Loucy (cell line): ENCODE data around the gene CLTB.

Source experiments
- H2AFZ ChIP-seq: fragments of 200-600 bp; sonication (generic); 2 replicates; pipeline ENCODE4 v1.6.0; 2016; ENCODE audit warnings: antibody characterized with exemption, mild to moderate bottlenecking, low read length, moderate library complexity
- H3F3A ChIP-seq: fragments of 200-600 bp; 2 replicates; pipeline ENCODE4 v1.6.0; 2016; ENCODE audit warnings: antibody characterized with exemption, low read depth, mild to moderate bottlenecking
- H3K27me3 ChIP-seq: fragments of 200-600 bp; sonication (generic); 2 replicates; pipeline ENCODE4 v1.6.1; 2014; ENCODE audit warnings: low read length, mild to moderate bottlenecking; ENCODE audit not compliant: insufficient read depth, poor library complexity, severe bottlenecking
- H3K36me3 ChIP-seq: fragments of 200-600 bp; sonication (generic); 2 replicates; pipeline ENCODE4 v1.6.1; 2016; ENCODE audit warnings: low read length; ENCODE audit not compliant: insufficient read depth
- H3K4me1 ChIP-seq: fragments of 200-600 bp; sonication (generic); 2 replicates; pipeline ENCODE4 v1.5.1; 2014; ENCODE audit warnings: low read length, mild to moderate bottlenecking; ENCODE audit not compliant: insufficient read depth, poor library complexity, severe bottlenecking
- H3K4me2 ChIP-seq: fragments of 200-600 bp; sonication (generic); 2 replicates; pipeline ENCODE4 v1.6.0; 2014; ENCODE audit warnings: antibody characterized with exemption, low read length, low read depth, mild to moderate bottlenecking; ENCODE audit not compliant: poor library complexity, severe bottlenecking
- H3K4me3 ChIP-seq: fragments of 200-600 bp; sonication (generic); 2 replicates; pipeline ENCODE4 v1.5.1; 2014; ENCODE audit warnings: low read length, mild to moderate bottlenecking, mixed read lengths; ENCODE audit not compliant: poor library complexity, severe bottlenecking
- H3K79me2 ChIP-seq: fragments of 200-600 bp; sonication (generic); 2 replicates; pipeline ENCODE4 v1.6.1; 2014; ENCODE audit warnings: low read length; ENCODE audit not compliant: insufficient read depth
- H3K9ac ChIP-seq: fragments of 200-600 bp; sonication (generic); 2 replicates; pipeline ENCODE4 v1.6.0; 2014; ENCODE audit warnings: mild to moderate bottlenecking, low read depth, low read length, moderate library complexity; ENCODE audit not compliant: poor library complexity, severe bottlenecking
- H3K9me2 ChIP-seq: fragments of 200-600 bp; sonication (generic); replicated peaks from 2 replicates; pipeline ENCODE4 v1.6.1; 2016; ENCODE audit warnings: low read depth, low read length, mixed read lengths
- H3K9me3 ChIP-seq: fragments of 200-600 bp; sonication (generic); 2 replicates; pipeline ENCODE4 v1.6.1; 2014; ENCODE audit warnings: mild to moderate bottlenecking, antibody characterized with exemption, low read length, low read depth; ENCODE audit not compliant: insufficient read depth
- H4K20me1 ChIP-seq: fragments of 200-600 bp; sonication (generic); 2 replicates; pipeline ENCODE4 v1.6.0; 2014; ENCODE audit warnings: antibody characterized with exemption, low read length, mild to moderate bottlenecking; ENCODE audit not compliant: insufficient read depth, poor library complexity, severe bottlenecking
- EZH2phosphoT487 ChIP-seq: fragments of 200-600 bp; IDR thresholded peaks from 2 replicates; pipeline ENCODE4 v1.6.1; 2018; ENCODE audit warnings: antibody characterized with exemption, mild to moderate bottlenecking, moderate library complexity, borderline replicate concordance
- TF ChIP-seq, protein P1 (sequence below): fragments of 200-600 bp; sonication (generic); conservative IDR thresholded peaks from 2 replicates; pipeline ENCODE4 v1.5.1; 2014; ENCODE audit warnings: mild to moderate bottlenecking, antibody characterized with exemption, low read length

CLTB gene

DNA sequence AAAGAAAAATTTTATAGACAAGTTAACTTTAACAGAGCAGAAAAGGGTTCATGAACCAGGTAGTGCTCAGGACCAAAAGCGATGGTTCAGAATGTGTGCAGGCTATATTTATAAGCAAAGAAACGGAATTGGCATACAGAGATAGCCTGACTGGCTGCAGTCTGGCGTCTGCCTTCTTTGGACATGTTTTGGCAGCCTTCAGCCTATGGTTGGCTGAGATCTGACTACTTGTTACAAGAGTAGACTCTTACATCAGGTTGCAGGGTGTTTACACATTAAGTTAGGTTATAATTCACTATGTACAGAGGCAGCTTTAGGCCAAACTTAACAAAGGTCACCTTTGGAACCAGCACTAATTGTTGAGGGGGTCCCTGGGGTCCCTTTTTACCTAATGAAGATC is 34.9 kb downstream of the CLTB start:
- H3K4me3 ChIP-seq, result no peak overlapping the region
- H3K36me3 ChIP-seq, result peaks cover 4% of the 10 kb centered on the region; the same call in 1 of the 2 replicates
- H3K9ac ChIP-seq, result no peak overlapping the region
- no peaks in the 10 kb centered on the region for H3F3A ChIP-seq
- H3K9me3 ChIP-seq, result no peaks in the 10 kb centered on the region
- H3K27me3 ChIP-seq, result no peaks in the 10 kb centered on the region
- H4K20me1 ChIP-seq, result no peaks in the 10 kb centered on the region
- H2AFZ ChIP-seq, result no peak overlapping the region
- peaks cover 9% of the 10 kb centered on the region; the same call in 1 of the 2 replicates for H3K79me2 ChIP-seq
- peaks cover 3% of the 10 kb centered on the region for H3K4me1 ChIP-seq
- H3K9me2 ChIP-seq, result no peaks in the 10 kb centered on the region
- TF ChIP-seq, protein P1, sequence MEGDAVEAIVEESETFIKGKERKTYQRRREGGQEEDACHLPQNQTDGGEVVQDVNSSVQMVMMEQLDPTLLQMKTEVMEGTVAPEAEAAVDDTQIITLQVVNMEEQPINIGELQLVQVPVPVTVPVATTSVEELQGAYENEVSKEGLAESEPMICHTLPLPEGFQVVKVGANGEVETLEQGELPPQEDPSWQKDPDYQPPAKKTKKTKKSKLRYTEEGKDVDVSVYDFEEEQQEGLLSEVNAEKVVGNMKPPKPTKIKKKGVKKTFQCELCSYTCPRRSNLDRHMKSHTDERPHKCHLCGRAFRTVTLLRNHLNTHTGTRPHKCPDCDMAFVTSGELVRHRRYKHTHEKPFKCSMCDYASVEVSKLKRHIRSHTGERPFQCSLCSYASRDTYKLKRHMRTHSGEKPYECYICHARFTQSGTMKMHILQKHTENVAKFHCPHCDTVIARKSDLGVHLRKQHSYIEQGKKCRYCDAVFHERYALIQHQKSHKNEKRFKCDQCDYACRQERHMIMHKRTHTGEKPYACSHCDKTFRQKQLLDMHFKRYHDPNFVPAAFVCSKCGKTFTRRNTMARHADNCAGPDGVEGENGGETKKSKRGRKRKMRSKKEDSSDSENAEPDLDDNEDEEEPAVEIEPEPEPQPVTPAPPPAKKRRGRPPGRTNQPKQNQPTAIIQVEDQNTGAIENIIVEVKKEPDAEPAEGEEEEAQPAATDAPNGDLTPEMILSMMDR, result no peak
- no peak for TF ChIP-seq EZH2phosphoT487
- H3K4me2 ChIP-seq, result no peak overlapping the region

DNA sequence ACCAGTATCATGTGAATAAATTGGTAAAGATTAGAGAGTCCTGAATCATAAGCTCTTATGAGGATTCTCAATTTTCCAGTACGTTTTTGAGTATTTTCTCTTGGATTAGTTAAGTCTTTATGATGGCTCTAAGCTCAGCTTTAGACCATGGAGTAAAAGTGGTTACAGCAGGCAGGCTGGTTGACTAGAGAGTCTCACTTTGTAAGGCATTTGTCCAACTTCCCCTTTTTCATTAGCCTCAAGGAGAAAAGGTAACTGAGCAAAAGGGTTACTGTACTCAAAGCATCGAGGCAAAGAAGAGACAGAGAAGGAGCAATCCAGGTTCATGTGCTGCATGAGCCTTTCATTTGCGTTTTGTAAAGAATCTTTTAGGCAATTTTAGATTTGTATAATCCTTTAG is 36.5 kb downstream of the CLTB start:
- Histone ChIP-seq H3K9me3 (no peaks in the 10 kb centered on the region), H3F3A (no peaks in the 10 kb centered on the region), H3K36me3 (peaks cover 3% of the 10 kb centered on the region; the same call in 1 of the 2 replicates), H3K9ac (no peak overlapping the region), H3K9me2 (no peaks in the 10 kb centered on the region), H3K79me2 (no peaks in the 10 kb centered on the region), H2AFZ (no peak overlapping the region), H3K27me3 (no peaks in the 10 kb centered on the region), H3K4me2 (no peak overlapping the region), H3K4me3 (no peak overlapping the region), H4K20me1 (no peaks in the 10 kb centered on the region), H3K4me1 (no peaks in the 10 kb centered on the region)
- TF ChIP-seq, protein P1, result no peak

DNA sequence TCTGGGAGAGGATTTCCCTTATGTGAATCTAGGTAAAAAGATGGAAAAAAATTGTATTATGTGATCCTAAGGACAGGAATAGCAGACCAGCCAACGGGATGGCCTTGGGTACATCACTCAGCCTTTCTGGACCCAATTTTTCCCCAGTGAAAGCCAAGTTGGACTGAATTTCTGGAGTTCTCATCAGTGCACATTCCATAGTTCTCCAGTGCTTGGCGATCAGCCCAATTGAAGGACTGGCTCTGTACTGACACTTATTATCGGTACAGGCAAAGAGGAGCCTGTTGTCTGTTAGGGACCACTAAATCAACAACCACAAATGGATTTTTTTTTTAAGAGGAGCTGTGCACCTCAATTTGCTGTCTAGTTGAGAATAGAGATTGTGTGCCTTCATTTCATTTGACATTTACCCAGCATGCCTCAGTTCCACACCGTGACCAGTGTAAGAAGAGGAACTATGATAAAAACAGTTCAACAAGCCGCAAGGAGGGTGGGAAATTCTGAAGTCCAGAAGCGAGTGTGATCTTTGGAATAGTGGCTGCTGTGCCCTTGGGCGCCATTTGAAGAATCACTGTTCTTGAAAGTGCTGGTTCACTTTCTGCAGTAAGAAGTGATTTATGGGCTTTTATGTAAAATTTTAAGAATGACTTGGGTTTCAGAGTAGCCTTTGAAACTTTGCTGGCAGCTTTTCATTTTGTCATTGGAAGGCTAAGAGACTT is 43.1 kb downstream of the CLTB start:
- Histone ChIP-seq H3K36me3 (no peaks in the 10 kb centered on the region), H3K9ac (no peak overlapping the region), H4K20me1 (no peaks in the 10 kb centered on the region), H3K27me3 (no peaks in the 10 kb centered on the region), H3K79me2 (no peaks in the 10 kb centered on the region), H3F3A (no peaks in the 10 kb centered on the region), H3K4me2 (no peak overlapping the region), H3K9me2 (no peaks in the 10 kb centered on the region), H2AFZ (no peak overlapping the region), H3K9me3 (no peaks in the 10 kb centered on the region), H3K4me3 (no peak overlapping the region), H3K4me1 (no peaks in the 10 kb centered on the region)
- TF ChIP-seq, protein P1, result no peak
- no peak for TF ChIP-seq EZH2phosphoT487
